Caki2 (cell line): ENCODE measurements around the gene PXDC1. TPM values are rescaled to one million over a fixed set of nuclear protein-coding genes. Genes with fewer than 3 reads are reported as not detected.
"Not testable (repeated sequence)": the region's sequence is repeated elsewhere in the genome, so short reads cannot be mapped to it uniquely, and the experiment has no call there.

Experiments
- DNase-seq: peaks from one replicate; pipeline ENCODE4 v3.0.0-alpha.2; 2015; ENCODE audit warnings: low read depth
- in situ Hi-C: cut with HindIII; loops from 2 replicates; pipeline ENCODE4 v1.10.0; 2016; ENCODE audit warnings: low sequenced_read_pairs, low pct_unique_long_range_greater_than_20kb, mixed read lengths
- total RNA-seq: library from RNA; depleted of rRNA; stranded (reverse); fragments of >200 nt; shearing (Covaris generic); gene quantifications from 2 replicates; pipeline ENCODE4 v1.2.3, GENCODE V29; 2014; ENCODE audit warnings: low replicate concordance

The PXDC1 gene
- total RNA-seq, 1 experiment from 2014 or later: 60.5 TPM

DNA sequence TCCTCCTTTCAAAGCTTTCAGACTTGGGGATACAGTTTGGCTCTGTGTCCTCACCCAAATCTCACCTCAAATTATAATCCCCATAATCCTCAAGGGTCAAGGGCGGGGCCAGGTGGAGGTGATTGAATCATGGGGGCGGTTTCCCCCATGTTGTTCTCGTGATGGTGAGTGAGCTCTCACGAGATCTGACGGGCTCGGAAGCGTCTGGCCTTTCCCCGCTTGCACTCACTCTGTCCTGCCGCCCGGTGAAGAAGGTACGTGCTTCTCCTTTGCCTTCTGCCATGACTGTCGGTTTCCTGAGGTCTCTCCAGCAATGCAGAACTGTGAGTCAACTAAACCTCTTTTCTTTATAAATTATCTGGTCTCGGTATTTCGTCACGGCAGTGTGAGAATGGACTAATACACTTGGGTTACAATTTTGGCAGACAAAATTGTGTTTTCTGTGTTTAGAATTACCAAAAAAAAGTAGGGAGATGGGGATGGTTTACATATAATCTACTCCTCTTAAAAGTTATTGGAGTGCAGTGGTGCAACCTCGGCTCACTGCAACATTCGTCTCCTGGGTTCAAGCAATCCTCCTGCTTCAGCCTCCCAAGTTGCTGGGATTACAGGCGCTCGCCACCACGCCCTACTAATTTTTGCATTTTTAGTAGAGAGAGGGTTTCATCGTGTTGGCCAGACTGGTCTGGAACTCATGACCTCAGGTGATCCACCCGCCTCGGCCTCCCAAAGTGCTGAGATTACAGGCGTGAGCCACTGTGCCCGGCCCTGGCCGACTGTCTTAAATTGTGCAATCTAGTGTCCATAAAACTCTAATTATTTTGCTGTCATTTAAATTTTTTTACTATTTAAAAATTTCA, 33.6 kb upstream of the PXDC1 start:
- no peak for DNase-seq
- in situ Hi-C loops: no loop called here

DNA sequence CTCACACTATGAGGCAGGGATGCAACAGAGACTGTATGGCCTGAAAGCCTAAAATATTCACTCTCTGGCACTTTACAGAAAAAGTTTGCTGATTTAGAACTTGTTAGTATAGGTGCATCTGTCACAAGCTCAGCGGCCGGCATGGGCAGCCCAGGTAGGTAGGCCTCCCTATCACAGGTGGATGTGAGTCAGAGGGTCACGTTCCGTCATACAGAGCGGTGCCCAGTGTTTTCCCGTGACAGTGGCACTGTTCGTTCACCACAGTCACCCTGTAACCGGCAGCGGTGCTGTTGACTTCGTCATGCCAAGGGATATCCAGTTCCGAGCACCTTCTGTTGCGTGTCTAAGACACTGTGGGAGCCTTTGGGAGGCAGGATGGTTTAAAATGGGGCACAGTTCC, 32.9 kb upstream of the PXDC1 start:
- DNase-seq: no peak
- in situ Hi-C loops: no loop called here

DNA sequence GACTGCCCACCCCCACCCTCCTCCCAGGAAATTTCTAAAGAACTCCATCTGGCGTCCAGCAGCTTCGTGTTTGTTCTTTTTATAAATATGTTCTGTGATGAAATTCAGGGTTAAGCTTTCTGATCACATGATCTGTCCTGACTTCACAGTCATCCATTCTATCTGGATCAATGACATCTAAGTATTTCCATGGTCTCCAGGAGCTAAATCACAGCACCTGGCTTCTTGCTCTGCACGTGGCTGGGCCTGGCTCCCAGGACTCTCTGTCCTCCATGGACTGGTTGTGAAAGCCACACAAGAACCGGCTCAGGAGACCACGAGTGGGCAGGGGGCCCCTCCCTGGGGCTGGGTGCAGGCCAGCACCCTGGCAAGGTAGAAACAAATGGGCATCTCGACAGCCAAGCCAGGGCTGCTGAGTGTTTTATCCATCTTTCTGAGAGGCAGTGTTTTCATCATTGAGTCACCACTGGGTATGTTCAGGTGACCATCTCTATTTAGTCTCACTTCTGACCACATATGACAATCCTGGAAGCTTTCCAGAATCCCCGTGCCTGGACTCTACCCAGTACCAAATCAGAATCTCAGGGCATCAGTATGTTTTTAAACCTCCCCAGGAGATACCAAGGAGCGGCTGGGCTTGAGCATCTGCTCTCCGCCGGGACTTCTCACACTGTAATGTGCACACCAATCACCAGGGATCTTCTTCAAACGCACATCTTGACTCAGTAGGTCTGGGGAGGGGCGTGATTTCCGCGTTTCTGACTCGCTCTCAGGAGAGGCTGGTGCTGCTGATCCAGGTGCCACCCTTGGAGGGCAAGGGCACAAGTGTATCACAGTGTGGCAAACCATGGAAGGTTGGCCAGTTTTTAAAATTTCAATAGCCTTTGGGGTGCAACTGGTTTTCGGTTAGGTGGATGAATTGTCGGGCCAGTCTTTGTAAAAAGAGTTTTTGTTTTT, 31.6 kb upstream of the PXDC1 start:
- no peak for DNase-seq
- in situ Hi-C loops: no loop called here

DNA sequence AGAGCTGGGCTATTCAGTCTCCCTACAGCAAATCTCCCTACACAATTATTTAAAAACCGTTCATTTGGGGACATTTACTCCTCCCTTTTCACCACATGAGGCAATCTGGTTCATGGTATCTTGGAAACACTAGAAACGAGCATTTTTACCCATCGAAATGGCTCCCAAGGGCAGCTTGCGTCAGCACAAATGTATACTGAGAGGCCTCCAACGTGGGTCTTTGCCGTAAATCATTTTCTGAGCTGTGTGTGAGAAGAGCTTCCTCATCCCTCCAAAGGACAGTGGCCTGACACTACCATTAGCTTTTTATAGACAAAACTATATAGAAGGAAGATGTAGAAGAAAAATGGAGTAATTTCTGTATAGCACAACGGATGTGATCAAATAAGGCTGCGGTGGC, 30.0 kb upstream of the PXDC1 start:
- in situ Hi-C loops: no loop called here
- no peak for DNase-seq

DNA sequence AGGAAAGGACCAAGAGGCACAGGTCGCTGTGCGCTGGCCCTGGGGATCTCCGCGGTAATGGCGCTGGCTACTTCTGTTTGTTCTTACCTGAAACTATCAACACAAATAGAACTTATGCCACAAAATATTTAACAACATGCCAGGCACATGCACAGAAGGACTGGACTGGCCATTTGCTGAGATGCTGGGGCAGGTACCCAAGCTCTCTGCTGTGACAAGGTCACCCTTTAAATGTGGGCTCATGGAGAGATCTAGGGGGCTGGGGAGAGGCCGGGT, 28.0 kb upstream of the PXDC1 start:
- DNase-seq: no peak
- in situ Hi-C loops: no loop called here

DNA sequence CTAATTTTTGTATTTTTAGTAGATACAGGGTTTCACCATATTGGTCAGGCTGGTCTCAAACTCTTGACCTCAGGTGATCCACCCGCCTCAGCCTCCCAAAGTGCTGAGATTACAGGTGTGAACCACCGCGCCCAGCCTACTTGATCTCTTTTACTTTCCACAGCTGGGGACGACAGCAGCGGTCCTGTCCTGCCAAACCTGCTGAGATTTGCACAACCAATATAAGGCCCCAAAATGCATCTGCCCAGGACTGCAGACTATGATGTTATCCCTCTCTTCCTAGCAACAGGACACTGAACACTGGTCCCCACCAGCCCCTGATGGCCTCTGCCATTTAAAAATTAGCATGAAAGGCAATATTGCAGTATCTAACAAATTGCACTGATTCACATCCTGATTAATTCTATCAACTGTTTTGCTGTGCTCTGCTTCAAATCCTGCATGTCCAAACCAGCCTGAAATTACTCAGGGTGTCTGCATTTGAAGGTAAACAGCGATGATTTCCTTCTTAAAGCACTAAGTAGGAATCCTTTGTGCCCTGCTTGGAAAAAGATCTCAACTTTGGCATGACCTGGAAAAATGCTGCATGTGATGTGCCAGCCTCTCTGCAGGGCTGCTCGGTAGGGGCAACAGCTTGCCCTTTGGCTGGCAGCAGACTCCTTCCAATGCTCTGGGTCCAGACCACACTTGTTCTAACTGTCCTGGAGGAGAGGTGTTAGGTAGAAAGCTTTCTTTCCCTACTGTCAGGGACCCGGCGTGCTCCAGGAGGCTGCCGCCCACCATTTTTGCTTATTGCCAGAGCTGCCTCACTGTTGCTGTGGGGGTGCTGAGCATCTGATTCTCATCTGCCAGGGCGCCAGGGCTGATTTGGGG, 27.4 kb upstream of the PXDC1 start:
- no peak for DNase-seq
- in situ Hi-C loops: no loop called here

DNA sequence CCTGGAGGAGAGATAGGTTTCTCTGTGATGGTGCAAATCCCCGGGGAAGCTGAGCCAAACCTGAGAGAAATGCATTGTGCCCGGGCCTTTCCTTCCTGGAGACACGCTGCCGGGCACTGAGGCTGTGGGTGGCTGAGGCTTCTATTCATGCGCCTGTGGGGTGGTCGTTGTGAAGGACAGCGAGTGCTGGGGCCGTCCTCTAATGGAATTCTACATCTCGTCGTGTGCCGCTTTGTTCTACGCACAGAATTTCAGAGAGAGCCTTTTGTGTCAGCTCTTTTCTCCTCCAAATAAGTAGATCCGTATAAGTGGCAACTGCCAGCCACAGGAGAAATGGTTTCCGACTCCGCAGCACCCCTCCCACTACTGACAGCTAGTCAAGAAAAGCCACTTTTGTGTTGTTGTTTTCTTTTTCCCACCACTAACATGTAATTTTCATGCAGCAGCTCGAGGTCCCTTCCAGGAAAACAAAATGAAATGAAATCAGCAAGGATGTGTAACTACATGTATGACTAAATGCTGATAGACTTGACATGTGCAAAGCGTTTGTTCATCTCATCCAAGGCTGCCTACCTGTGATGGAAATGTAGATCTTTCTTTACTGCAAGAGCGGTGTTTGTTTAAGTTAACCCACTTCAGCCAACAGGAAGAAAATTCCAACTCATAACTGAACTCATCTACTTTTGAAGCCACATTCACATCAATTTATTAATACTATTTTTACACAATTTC, 26.4 kb upstream of the PXDC1 start:
- DNase-seq: no peak

DNA sequence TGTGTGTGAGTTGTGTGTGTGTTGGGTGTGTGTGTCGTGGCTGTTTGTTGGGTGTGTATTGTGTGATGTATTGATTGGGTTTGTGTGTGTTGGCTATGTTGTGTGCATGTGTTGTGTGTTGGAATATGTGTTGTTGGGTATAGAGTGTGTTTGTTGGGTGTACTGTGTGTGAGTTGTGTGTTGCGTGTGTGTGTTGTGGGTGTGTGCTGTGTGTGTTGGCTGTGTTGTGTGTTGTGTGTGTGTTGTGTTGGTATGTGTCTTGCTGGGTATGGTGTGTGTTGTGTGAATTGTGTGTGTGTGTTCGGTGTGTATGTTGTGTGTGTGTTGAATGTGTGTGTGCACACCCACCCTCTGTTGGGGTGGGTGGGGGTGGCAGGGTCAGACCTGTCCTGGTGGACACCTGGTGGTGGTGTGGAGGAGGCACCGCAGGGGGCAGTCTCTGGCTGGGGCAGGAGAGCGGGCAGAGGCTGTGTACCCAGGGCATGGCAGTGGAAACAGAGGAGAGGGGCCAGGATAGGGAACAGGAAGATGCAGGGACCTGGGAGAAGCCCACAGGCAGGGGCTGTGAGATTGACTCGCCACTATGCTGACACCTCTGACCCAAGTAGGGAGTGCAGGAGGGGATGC, 25.5 kb upstream of the PXDC1 start:
- in situ Hi-C loops: no loop called here
- no peak for DNase-seq

More for the DNA sequence above, 26.4 kb upstream of the PXDC1 start:
- in situ Hi-C loops: no loop called here

DNA sequence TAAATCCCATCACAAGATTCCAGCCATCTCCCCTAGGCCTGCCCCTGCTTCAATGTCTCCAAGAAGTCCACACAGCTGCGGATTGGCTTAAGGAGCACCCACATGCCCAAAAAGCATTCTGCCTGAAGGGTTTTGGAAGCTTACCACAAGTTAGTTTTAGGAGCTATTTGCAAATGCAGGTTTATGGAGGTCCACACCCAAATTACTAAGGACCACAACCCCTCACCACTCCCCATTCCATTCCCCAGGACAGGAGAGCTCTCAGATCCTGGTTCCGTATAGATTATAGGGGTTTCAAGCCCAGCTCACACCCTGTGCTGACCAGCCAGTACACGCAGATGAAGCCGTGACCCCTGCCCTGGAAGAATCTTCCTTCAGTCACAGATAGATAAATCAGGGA, 24.3 kb upstream of the PXDC1 start:
- in situ Hi-C loops: no loop called here

DNA sequence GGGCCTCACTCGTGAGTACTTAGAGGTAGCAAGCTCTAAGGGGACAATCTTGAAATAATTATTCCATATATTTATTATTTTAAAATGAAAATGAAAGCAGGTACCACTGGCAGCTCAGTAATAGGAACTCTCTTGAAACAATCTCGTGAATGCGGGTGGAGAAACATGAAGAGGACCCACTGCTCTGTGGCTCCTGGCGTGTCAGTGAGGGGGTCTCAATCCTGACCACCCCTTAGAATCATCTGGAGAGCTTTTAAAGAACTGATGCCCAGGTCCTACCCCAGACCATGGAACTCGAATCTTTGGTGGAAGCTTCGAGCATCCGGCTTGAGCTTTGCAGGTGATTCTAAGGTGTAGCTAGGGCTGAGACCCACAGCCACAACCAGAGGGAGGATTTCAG, 23.9 kb upstream of the PXDC1 start:
- DNase-seq: no peak
- in situ Hi-C loops: no loop called here

More for the DNA sequence above, 24.3 kb upstream of the PXDC1 start:
- DNase-seq: no peak

DNA sequence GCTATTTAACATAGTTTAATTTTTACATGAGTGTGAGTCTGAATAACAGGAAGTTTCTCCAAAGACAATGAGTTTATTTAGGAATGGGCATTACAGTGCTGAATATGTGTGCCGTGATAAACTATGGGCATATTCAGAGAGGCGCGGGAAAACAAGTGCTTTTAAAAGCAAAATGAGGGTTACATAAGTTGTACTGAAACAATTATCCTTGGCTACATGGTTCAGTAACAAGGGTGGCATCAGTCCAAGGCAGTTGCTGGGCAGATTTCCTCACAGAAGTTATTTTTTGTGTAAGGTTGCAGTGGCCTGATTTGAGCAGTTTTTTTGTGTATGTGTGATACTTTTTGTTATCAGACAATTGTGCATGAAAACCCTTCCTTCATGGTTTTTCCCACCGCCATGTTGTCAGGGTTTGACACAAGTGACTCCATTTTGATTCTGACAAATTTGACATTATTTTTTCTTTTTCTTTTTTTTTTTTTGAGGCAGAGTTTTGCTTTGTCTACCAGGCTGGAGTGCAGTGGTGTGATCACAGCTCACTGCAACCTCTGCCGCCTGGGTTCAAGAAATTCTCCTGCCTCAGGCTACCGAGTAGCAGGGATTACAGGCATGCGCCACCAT, 22.3 kb upstream of the PXDC1 start:
- in situ Hi-C loops: no loop called here
- DNase-seq: no peak

DNA sequence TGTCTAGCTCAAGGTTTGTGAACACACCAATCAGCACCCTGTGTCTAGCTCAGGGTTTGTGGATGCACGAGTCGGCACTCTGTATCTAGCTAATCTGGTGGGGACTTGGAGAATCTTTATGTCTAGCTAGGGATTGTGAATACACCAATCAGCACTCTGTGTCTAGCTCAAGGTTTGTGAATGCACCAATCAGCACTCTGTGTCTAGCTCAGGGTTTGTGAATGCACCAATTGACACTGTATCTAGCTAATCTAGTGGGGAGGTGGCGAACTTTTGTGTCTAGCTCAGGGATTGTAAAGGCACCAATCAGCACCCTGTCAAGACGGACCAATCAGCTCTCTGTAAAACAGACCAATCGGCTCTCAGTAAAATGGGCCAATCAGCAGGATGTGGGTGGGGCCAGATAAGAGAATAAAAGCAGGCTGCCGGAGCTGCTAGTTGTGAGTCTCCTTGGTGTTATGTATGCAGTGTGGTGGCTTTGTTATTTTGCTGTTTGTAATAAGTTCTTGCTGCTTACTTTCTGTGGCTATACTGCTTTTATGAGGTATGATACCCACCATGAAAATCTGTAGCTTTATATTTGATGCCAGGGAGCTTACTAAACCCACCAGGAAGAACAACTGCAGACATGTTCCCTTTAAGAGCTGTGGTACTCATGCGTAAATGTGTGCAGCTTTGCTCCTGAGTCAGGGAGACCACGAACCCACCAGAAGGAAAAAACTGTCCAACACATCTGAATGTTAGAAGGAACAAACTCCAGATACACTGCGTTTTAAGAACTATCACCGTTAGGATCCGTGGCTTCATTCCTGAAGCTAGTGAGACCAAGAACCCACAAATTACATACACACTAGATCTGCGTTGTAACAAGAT, 20.9 kb upstream of the PXDC1 start:
- DNase-seq, in situ Hi-C loops: not testable (repeated sequence)

DNA sequence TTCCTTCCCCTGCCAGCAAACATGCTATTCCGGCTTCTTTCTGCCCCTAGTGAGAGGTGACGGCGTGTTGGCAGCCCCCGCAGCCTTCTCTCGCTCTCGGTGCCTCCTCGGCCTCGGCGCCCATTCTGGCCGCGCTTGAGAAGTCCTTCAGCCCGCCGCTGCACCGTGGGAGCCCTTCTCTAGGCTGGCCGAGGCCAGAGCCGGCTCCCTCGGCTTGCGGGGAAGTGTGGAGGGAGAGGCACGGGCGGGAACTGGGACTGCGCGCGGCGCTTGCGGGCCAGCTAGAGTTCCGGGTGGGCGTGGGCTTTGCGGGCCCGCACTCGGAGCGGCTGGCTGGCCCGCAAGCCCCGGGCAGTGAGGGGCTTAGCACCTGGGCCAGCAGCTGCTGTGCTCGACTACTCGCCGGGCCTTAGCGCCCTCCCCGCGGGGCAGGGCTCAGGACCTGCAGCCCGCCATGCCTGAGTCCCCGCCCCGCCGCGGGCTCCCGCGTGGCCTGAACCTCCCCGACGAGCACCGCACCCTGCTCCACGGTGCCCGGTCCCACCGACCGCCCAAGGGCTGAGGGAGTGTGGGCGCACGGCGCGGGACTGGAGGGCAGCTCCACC, 20.0 kb upstream of the PXDC1 start:
- in situ Hi-C loops: no loop called here
- no peak for DNase-seq

DNA sequence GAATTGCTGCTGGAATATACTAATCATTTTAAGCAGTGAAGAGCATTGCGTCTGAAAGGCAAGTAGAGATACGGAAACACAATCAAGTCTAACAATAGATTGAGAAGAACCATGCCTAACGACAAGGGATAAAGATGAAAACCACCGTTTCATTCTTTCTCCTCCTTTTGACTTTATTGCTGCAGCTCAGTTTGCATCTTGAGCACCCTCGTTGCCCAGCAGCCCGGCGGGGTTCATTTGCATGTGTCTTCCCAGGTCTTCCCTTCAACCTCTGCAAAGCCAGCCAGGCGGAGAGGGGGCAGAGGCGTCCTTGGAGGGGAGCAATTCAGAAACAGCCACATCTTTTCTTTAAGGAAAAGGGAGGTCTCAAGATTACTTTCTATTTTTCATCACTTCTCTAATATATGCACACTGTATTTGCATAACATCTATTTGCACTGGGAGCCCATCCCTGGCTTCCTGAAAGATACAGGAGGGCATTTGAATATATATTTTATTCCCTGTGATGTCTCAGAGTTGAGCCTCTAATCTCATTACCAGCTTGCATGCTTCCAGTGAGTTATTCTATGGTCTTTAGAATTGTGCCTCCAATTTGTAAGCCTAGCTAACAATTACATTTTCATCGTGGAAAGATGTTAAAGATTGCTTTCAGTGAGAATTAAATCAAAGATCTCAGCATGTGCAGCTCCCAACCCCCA, 18.7 kb upstream of the PXDC1 start:
- DNase-seq: no peak
- in situ Hi-C loops: no loop called here

DNA sequence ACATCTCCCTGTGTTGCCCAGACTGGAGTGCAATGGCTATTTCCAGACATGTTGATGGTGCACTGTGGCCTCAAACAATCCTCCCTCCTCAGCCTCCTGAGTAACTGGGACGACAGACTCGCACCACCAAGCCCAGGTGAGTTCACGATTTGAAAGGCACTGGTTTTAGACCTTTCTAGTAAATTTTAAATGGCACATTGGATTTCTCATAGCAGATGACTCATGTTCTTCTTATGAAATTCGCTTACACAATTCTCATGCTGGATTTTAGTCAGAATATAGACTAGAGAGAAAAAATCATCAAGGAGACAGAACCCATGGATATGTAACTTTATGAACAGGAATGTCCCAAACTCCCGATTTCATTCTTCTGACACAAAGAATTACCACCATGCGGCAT, 18.1 kb upstream of the PXDC1 start:
- no peak for DNase-seq
- in situ Hi-C loops: no loop called here
